ENCODE data around the gene ERGIC1.

ERGIC1 gene

DNA sequence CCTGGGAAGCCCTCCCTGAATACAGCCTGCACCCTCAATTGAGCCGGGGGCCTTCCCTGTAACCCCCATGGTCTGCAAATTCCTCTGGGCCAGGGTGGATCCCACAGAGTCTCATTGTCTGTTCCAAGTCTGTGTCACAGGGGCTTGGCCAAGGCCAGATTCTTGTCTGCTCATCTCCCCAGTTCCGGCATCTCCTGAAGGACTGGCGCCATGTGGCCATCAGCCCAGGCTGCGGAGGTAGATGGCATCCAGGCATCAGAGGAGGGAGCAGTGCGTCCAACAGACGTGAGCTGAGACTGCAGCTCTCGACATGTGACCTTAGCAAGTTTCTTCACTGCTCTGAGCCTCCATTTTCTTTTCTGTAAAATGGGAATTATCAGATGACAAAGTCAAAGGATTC lies 87.9 kb downstream of the ERGIC1 start:
- TF ChIP-seq, protein P1, sequence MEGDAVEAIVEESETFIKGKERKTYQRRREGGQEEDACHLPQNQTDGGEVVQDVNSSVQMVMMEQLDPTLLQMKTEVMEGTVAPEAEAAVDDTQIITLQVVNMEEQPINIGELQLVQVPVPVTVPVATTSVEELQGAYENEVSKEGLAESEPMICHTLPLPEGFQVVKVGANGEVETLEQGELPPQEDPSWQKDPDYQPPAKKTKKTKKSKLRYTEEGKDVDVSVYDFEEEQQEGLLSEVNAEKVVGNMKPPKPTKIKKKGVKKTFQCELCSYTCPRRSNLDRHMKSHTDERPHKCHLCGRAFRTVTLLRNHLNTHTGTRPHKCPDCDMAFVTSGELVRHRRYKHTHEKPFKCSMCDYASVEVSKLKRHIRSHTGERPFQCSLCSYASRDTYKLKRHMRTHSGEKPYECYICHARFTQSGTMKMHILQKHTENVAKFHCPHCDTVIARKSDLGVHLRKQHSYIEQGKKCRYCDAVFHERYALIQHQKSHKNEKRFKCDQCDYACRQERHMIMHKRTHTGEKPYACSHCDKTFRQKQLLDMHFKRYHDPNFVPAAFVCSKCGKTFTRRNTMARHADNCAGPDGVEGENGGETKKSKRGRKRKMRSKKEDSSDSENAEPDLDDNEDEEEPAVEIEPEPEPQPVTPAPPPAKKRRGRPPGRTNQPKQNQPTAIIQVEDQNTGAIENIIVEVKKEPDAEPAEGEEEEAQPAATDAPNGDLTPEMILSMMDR (IDR thresholded peaks at IDR 0.05; ENCODE audit: low read length, missing control alignments), result no peak
- no peak overlapping the region for H3K4me3 ChIP-seq (replicated peaks; ENCODE audit: low read depth, low read length)
- no peak for DNase-seq (ENCODE audit: low read depth)

DNA sequence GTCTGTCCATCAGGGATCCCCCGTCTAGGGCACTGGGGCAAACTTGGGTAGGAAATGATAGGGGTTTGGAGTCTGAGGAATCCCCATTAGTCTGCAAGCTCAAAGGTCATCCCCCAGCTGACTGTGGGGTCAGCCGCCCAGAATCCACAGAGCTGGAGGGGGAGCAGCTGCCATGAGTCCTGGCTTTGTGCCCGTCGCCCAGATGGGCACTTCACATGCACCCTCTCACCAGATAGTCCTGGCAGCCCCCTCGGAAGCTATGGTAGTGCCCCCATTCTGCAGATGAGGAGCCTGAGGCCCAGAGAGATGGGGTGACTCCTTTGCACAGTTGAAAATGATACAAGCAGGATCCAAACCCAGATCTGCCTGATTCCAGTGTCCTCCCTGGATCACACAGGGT lies 89.5 kb downstream of the ERGIC1 start:
- no peak for DNase-seq (ENCODE audit: low read depth)
- no peak overlapping the region for H3K4me3 ChIP-seq (replicated peaks; ENCODE audit: low read depth, low read length)
- TF ChIP-seq, protein P1 (IDR thresholded peaks at IDR 0.05; ENCODE audit: low read length, missing control alignments), result no peak

DNA sequence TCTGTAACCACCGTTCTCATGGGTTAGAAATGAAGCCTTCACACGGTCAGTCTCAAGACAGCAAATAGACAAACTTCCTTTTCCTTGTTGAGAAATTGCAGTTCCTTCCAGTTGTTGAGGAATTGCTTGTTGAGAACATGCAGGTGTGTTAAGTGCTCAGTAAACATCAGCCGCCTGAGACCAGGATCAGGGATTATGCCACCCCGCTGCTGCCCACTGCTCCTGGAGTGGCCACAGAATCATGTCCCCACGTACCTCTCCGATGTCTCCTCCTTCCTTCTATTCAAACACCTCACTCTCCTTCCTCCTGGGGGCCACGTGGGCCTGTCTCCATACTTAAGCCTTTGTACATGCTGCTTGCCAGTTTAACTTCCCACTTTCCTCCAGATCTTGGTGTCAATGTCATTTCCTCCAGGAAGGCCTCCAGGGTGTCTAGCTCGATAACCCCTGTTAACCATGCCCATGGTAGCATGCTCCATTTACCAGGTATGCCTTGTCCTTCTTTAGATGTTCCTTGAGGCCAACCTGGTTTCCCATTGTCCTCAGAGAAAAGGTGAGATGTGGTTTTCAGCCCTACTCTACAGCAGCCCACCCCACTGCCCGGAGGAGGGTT lies 91.4 kb downstream of the ERGIC1 start:
- H3K4me3 ChIP-seq (replicated peaks; ENCODE audit: low read depth, low read length), result no peak overlapping the region
- DNase-seq (ENCODE audit: low read depth), result no peak
- TF ChIP-seq, protein P1 (IDR thresholded peaks at IDR 0.05; ENCODE audit: low read length, missing control alignments), result no peak

DNA sequence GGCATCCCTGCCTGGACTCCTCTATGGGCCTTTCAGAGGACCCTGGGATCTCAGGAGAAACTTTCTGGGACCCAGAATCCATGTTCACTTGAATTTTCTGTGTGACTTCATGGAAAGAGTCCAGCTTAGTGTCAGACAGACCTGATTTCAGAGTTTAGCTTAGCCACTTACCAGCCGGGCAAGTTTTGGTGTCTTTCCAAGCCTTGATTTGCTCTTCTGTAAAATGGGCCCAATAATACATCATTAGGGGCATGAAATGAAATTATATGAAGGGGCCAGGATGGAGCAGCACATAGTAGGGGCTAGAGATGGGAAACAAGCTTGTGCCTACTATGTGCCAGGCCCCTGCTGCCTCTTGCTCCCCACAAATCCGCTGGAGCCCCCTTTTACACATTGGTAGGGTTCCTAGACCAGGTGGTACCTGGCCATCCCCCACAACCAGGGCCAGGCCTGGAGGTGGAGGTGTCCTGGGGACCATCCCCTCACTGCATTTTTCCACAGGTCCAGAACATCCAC lies 92.0 kb downstream of the ERGIC1 start:
- no peak for DNase-seq (ENCODE audit: low read depth)

DNA sequence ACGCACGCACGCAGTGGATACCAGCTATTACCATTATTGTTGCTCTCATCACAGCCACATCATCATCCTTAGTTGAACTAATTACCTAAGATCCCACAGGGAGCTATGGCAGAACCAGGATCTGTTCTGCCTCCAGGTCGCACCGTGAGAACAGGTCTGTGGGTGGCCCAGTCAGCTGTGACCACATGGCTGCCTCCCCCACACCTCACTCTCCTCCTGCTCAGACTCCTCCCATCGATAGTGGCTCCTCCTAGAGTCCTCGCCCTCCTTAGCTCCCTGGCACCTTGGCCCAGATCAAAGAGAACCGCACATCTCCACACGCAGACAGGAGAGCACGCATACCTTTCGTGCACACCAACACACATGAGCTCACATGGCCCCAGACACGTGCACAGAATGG lies 92.7 kb downstream of the ERGIC1 start:
- no peak overlapping the region for H3K4me3 ChIP-seq (replicated peaks; ENCODE audit: low read depth, low read length)
- no peak for DNase-seq (ENCODE audit: low read depth)

More for the DNA sequence above, 92.0 kb downstream of the ERGIC1 start:
- no peak overlapping the region for H3K4me3 ChIP-seq (replicated peaks; ENCODE audit: low read depth, low read length)
- TF ChIP-seq, protein P1 (IDR thresholded peaks at IDR 0.05; ENCODE audit: low read length, missing control alignments), result no peak

DNA sequence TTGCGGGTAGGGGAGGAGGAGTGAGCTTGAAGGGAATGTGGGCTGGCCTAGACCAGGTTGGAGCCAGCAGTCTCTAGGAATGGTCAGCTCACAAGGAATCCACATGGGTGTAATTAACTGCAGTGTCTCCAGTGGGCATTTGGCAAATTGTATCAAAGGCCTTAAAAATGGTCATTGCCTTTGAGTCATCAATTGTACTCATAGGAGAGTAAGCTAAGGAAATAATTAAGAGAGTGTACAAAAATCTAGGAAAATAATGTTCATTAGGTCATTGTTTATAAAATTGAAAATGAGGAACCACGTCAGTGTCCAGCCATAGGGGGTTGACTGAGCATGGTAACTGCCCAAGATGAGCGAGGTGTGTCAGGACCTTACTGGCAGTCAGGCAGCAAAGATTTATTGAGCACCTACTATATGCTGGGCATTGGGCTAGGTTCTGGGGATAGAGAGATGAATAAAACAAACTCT lies 95.4 kb downstream of the ERGIC1 start:
- peak; percentile 52 for DNase-seq (ENCODE audit: low read depth)
- no peak overlapping the region for H3K4me3 ChIP-seq (replicated peaks; ENCODE audit: low read depth, low read length)
- TF ChIP-seq, protein P1 (IDR thresholded peaks at IDR 0.05; ENCODE audit: low read length, missing control alignments), result no peak

More for the DNA sequence above, 92.7 kb downstream of the ERGIC1 start:
- TF ChIP-seq, protein P1 (IDR thresholded peaks at IDR 0.05; ENCODE audit: low read length, missing control alignments), result no peak

Measured in fibroblast of pulmonary artery (primary cell).